Measurements from ENCODE around the gene FBXO44. TPM values are rescaled to one million over a fixed set of nuclear protein-coding genes. Genes with fewer than 3 reads are reported as not detected.

Gene FBXO44
- total RNA-seq, 1 donor from 2014 or later, result 19.1 TPM

DNA sequence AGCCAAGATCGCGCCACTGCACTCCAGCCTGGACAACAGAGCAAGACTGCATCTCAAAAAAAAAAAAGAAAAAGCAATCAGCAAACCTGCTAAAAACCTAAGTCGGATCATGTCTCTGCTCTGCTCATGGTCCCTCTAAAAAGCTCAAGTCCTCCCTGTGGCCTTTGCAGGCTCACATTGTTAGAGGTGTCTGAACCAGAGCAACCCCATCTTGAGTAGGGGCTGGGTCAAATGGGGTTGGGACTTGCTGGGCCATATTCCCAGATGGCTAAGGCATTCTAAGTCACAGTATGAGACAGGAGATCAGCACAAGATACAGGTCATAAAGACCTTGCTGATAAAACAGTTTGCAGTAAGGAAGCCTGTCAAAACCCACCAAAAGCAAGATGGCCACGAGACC lies 33.8 kb downstream of the FBXO44 start:
- Mint-ChIP-seq H3K27me3 (peaks cover 15% of the 10 kb centered on the region), H3K4me1 (ENCODE audit: low read depth) (peaks cover 9% of the 10 kb centered on the region), H3K27ac (no peak overlapping the region), H3K4me3 (ENCODE audit: low read depth) (no peak overlapping the region), H3K36me3 (ENCODE audit: insufficient read depth) (no peaks in the 10 kb centered on the region), H3K9me3 (ENCODE audit: low read depth) (no peaks in the 10 kb centered on the region)
- TF ChIP-seq, protein P1, sequence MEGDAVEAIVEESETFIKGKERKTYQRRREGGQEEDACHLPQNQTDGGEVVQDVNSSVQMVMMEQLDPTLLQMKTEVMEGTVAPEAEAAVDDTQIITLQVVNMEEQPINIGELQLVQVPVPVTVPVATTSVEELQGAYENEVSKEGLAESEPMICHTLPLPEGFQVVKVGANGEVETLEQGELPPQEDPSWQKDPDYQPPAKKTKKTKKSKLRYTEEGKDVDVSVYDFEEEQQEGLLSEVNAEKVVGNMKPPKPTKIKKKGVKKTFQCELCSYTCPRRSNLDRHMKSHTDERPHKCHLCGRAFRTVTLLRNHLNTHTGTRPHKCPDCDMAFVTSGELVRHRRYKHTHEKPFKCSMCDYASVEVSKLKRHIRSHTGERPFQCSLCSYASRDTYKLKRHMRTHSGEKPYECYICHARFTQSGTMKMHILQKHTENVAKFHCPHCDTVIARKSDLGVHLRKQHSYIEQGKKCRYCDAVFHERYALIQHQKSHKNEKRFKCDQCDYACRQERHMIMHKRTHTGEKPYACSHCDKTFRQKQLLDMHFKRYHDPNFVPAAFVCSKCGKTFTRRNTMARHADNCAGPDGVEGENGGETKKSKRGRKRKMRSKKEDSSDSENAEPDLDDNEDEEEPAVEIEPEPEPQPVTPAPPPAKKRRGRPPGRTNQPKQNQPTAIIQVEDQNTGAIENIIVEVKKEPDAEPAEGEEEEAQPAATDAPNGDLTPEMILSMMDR (IDR thresholded peaks at IDR 0.05; ENCODE audit: unreplicated experiment), result no peak
- DNase-seq (ENCODE audit: low spot score, unreplicated experiment), result no peak

DNA sequence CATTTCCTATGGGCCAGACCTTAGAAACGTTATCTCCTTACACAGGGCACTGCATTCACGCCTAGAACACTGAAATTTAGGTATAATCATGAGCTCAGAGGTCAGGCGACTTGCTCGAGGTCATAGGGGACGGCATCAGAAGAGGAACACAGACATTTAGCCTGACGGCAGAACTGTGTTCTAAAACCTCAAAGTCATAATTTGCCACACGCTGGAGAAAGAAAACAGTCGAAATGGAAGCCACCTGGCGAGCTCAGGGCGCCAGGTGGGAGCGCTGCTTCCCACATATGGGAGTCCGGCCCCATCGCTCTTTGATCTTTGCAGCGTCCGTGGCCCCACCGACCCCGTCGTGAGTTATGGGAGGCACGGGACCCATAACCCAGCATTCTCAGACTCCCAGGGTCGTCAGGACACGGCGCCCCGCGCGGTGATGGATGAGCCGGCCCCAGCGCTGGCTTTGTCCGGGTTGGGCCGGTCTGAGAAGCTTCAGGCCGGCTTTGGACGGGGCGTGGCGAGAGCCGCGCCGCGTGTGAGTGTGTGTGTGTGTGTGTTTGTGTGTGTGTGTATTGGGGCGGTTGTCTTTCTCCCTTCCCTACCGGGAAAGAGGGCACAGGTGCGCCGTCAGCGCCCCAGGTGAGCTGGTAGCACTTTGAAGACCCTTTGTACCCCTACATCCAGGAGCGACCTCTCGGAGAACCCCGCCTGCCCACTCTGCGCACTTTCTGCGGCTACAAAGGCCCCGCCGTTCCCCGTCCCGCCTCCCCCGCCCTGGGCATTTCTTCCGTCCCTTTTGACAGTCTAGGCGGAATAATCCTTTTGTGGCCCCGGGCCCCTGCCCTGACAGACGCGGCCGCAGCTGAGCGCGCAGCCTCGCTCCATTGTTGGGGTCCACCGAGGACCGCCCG lies 36.0 kb downstream of the FBXO44 start:
- Mint-ChIP-seq H3K27ac (peak overlapping the region; percentile 99), H3K36me3 (ENCODE audit: insufficient read depth) (no peaks in the 10 kb centered on the region), H3K4me1 (ENCODE audit: low read depth) (peaks cover 9% of the 10 kb centered on the region), H3K27me3 (peaks cover 24% of the 10 kb centered on the region), H3K9me3 (ENCODE audit: low read depth) (no peaks in the 10 kb centered on the region), H3K4me3 (ENCODE audit: low read depth) (peak overlapping the region; percentile 90)
- TF ChIP-seq, protein P1 (IDR thresholded peaks at IDR 0.05; ENCODE audit: unreplicated experiment), result no peak
- peak; percentile 70 for DNase-seq (ENCODE audit: low spot score, unreplicated experiment)

DNA sequence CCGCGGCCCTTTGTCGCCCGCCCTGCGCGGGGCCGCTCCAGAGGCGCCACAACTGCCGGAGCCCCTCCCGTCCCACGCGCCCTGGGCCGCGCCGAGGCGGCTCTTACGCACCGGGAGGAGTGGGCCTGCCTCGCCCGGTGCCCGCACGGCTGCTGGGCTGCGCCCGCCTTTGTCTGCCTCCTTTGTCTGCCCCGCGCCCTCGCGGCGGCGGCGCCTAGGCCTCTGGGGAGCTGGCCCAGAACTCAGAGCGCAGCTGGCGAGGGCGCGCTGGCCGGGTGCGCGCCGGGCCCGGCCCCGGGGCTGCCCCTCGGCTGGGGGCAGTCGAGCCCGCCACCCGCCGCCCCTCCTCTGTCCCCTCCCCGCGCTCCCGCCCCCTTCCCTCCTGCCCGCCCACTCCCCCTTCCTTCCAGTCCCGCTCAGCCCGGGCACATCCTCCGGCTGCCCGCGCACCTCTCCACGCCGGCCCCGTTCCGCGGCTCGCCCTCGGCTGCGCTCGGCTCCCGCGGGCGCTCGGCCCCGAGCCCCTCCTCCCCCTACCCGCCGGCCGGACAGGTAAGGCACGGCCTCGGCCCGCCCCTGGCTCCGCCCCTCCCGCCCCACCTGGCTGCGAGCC lies 36.7 kb downstream of the FBXO44 start, which contains the start of gene DRAXIN:
Gene DRAXIN, plus strand, starts transcription at position 409 of the 613 bp plus-strand sequence. CDS start 14,549 bp downstream, outside the sequence.
- DNase-seq (ENCODE audit: low spot score, unreplicated experiment), result peak; percentile 74

DNA sequence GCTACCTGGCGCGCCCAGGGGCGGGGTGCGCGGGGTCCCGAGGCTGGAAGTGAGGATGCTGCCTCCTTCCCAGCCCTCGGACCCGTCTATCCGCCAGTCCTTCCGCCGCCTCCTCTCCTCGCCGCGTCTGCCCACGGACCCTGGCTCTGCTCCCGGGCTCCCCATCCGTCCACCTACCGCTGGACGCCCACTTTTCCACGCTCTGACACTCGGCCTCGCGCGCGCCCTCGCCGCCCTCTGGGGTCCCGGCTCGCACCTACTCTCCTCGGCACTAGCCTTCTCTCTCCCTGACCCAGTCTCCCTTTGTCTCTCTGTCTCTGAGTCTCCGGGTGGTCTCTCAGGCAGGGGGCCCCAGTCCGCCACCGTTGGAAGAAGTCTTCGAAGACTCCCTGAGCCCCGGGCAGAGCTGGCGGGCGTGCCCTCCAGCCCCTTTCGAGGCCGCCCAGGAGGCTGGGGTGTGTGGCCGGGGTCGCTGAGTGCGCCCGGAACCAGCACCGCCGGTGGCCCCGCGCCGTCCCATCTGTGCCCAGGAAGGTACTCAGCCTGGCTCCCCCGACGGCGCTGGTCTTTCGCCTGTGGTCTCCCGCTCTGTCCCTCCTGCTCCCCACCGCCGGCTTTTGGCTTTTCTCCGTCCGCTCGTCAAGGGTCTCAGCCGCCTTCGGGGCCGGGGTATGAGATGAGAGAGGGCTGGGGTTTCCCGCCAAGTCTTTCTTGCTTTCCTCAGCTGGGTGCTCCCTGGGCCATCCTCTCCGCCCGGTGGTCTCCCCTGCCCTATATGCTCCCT lies 37.4 kb downstream of the FBXO44 start:
- peak overlapping the region; percentile 74 for H3K27ac Mint-ChIP-seq
- no peak for DNase-seq (ENCODE audit: low spot score, unreplicated experiment)
- TF ChIP-seq, protein P1 (IDR thresholded peaks at IDR 0.05; ENCODE audit: unreplicated experiment), result no peak
- H3K4me3 Mint-ChIP-seq (ENCODE audit: low read depth), result peak overlapping the region; percentile 74
- H3K27me3 Mint-ChIP-seq, result peaks cover 24% of the 10 kb centered on the region
- no peaks in the 10 kb centered on the region for H3K9me3 Mint-ChIP-seq (ENCODE audit: low read depth)
- peaks cover 9% of the 10 kb centered on the region for H3K4me1 Mint-ChIP-seq (ENCODE audit: low read depth)
- no peaks in the 10 kb centered on the region for H3K36me3 Mint-ChIP-seq (ENCODE audit: insufficient read depth)

More for the DNA sequence above, 36.7 kb downstream of the FBXO44 start, which contains the start of gene DRAXIN:
- Mint-ChIP-seq H3K9me3 (ENCODE audit: low read depth) (no peaks in the 10 kb centered on the region), H3K27ac (peak within 1 kb of the TSS; percentile 99), H3K27me3 (peaks cover 24% of the 10 kb centered on the region), H3K36me3 (ENCODE audit: insufficient read depth) (no peaks in the 10 kb centered on the region), H3K4me1 (ENCODE audit: low read depth) (peaks cover 9% of the 10 kb centered on the region), H3K4me3 (ENCODE audit: low read depth) (peak within 1 kb of the TSS; percentile 90)
- TF ChIP-seq, protein P1 (IDR thresholded peaks at IDR 0.05; ENCODE audit: unreplicated experiment), result no peak
